ENCODE measurements around the gene SH3BP2. TPM values are rescaled to one million over a fixed set of nuclear protein-coding genes. Genes with fewer than 3 reads are reported as not detected.

Gene SH3BP2
- total RNA-seq, 4 donors from 2014 or later = 26.2 to 109 (median 66.0) TPM

DNA sequence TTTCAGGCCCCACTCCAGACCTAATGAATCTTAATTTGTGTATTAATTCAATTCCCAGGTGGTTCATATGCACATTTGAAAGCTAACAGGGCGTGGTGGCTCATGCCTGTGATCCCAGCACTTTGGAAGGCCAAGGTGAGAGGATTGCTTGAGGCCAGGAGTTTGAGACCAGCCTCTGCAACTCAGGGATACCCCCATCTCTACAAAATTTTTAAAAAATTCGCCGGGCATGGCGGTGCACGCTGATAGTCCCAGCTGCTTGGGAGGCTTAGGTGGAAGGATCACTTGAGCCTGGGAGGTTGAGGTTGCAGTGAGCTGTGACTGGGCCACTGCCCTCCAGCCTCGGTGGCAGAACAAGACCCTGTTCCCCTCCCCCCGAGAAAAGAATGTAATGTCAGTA, 82.0 kb downstream of the SH3BP2 start:
- TF ChIP-seq, protein P1, sequence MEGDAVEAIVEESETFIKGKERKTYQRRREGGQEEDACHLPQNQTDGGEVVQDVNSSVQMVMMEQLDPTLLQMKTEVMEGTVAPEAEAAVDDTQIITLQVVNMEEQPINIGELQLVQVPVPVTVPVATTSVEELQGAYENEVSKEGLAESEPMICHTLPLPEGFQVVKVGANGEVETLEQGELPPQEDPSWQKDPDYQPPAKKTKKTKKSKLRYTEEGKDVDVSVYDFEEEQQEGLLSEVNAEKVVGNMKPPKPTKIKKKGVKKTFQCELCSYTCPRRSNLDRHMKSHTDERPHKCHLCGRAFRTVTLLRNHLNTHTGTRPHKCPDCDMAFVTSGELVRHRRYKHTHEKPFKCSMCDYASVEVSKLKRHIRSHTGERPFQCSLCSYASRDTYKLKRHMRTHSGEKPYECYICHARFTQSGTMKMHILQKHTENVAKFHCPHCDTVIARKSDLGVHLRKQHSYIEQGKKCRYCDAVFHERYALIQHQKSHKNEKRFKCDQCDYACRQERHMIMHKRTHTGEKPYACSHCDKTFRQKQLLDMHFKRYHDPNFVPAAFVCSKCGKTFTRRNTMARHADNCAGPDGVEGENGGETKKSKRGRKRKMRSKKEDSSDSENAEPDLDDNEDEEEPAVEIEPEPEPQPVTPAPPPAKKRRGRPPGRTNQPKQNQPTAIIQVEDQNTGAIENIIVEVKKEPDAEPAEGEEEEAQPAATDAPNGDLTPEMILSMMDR (IDR thresholded peaks at IDR 0.05) = no peak

DNA sequence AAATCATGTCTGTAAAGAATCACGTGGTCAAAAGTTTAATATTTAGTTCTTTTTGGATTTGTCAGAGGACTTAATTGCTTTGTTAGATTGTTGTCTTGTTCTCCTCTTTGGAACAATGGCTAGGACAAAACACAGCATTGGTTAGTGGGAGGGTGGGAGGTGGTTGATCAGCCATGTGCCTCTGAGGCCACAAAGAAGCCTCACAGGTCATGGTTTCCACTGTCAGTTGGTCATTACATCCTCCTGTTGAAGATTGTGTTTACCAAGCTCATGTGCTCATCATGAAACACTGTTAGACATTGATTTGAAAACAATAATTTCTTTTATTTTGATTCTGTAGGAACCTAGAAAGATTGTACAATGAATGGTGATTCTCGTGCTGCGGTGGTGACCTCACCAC, 82.7 kb downstream of the SH3BP2 start:
- TF ChIP-seq, protein P1 (IDR thresholded peaks at IDR 0.05) = no peak
- ATAC-seq (ENCODE audit: low FRiP score) = no peak

More for the DNA sequence above, 82.0 kb downstream of the SH3BP2 start:
- ATAC-seq (ENCODE audit: low FRiP score) (no peak), DNase-seq (ENCODE audit: low spot score) (no peak)

DNA sequence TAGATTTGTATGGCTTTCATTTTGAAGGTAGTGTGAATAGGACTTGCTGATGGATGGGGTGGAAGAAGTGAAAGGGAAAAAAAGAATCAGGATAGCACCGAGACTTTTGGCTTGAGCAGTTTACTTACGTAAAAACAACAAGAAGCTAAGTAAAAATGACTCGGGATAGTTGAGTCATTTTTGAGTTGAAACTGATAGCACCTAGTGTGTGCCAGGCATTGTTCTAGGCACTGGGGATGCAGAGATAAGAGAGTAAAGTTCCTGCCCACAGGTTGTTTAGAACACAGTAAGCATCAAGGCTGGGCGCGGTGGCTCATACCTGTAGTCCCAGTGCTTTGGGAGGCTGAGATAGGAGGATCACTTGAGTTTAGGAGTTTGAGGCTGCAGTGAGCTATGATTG, 85.5 kb downstream of the SH3BP2 start:
- TF ChIP-seq, protein P1 (IDR thresholded peaks at IDR 0.05) = no peak
- no peak for ATAC-seq (ENCODE audit: low FRiP score)
- no peak for DNase-seq (ENCODE audit: low spot score)

More for the DNA sequence above, 82.7 kb downstream of the SH3BP2 start:
- no peak for DNase-seq (ENCODE audit: low spot score)

DNA sequence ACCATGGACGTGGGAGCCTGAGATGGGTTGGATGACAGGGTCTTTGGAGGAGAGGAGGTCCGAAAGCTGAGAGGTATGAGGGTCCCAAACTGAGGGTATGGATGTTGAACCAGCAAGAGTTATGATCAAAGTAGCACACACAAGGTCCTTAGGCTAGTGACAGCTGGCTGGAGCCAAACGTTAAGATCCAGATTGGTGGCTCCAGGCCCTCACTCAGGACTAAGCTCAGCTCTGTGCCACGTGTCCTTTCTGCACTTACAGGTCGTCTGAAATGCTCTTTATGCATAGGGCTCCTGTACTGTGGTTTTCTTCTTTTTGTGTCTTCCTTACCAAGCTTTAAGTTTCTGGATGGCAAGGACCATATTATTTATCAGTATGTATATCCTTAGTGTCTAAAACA, 86.1 kb downstream of the SH3BP2 start:
- no peak for DNase-seq (ENCODE audit: low spot score)
- TF ChIP-seq, protein P1 (IDR thresholded peaks at IDR 0.05) = no peak
- ATAC-seq (ENCODE audit: low FRiP score) = no peak

DNA sequence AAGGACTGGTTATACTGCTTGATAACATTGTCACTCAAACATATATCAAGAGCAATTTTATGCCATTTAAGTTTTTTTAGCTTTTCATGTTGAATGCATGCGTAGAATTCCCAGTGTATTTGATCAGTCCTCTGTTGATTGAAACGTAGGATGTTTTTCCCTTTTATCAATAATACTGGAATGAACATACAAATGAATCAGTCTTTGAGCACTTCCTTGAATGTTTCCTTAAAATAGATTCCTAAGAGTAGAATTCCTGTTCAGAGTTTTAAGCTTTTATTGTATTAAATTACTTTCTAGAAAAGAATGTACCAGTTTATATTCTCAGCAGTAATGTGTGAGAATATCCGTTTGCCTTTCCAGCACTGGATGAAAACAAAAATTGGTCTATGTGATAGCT, 88.5 kb downstream of the SH3BP2 start:
- TF ChIP-seq, protein P1 (IDR thresholded peaks at IDR 0.05) = no peak
- ATAC-seq (ENCODE audit: low FRiP score) = no peak
- no peak for DNase-seq (ENCODE audit: low spot score)

DNA sequence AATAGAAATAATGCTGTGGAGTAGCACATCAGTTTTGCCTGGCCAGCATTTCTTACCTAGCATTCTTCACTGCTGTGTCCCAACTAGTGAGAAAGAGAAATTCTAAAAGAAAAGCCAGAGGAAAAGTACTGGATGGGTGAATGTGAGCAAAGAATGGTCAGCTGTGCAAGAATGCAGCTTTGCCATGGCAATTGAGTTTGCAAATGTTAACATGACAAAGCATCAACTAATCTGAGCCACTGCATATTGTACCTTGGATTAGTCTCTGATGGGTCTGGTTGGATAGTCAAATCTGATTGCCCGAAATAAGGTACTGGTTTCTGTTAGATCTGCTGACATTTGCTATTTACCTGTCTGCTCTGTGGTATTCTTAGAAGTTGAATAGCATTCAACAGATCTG, 89.5 kb downstream of the SH3BP2 start:
- TF ChIP-seq, protein P1 (IDR thresholded peaks at IDR 0.05) = no peak
- no peak for ATAC-seq (ENCODE audit: low FRiP score)
- no peak for DNase-seq (ENCODE audit: low spot score)

DNA sequence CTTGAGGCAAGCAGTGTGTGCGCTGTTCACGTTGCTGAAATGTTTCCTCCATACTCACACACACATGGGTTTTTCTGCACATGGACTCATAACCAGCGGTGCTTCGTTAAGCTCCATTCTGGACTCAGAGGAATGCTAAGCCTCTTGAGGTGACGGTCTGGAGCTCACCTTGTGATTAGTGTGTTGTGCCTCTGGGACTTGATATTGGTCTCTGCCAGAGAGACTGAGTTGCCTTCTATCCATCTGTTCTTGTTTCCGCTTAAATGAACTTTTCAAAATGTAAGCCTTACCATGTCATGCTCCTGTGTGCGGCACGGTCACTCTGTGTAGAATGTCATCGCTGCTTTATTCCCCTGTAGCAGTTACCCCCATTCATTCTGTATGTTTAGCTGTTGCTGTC, 93.3 kb downstream of the SH3BP2 start:
- DNase-seq (ENCODE audit: low spot score) (no peak), ATAC-seq (ENCODE audit: low FRiP score) (no peak)
- TF ChIP-seq, protein P1 (IDR thresholded peaks at IDR 0.05) = no peak

Data from omental fat pad (tissue), 4 donors.